HEK293 (cell line): ENCODE data around the gene C19orf53.

Source experiments
- CTCF ChIA-PET: fragments of 350-600 bp; formaldehyde crosslinking; extraction: SDS; loops from one replicate; lab custom pipeline; 2021; ENCODE audit warnings: antibody characterized with exemption; lab: Yijun Ruan, JAX
- POLR2A ChIA-PET: fragments of 300-600 bp; formaldehyde crosslinking; extraction: SDS; loops from one replicate; lab custom pipeline; 2020; ENCODE audit warnings: antibody characterized with exemption, inconsistent platforms; lab: Yijun Ruan, JAX
- H3K27ac ChIP-seq: fragments of 200-500 bp; sonication (Bioruptor generic); 2 replicates; pipeline ENCODE4 v1.5.1; 2014; ENCODE audit warnings: low read depth, low read length, control low read depth, inconsistent platforms; ENCODE audit errors: extremely low read depth
- H3K36me3 ChIP-seq, 2 experiments: fragments of 200-500 bp in 1 of 2; sonication (Bioruptor generic) in 1 of 2; 1 replicate in 1 of 2; 2 replicates in 1 of 2; pipeline ENCODE4 v1.5.1; 2014 to 2017; ENCODE audit warnings: inconsistent platforms in 2 of 2, low read length in 2 of 2; ENCODE audit not compliant: control insufficient read depth in 2 of 2, insufficient read depth in 1 of 2
- H3K4me1 ChIP-seq: fragments of 200-500 bp; sonication (Bioruptor generic); 2 replicates; pipeline ENCODE4 v1.5.1; 2014; ENCODE audit warnings: mild to moderate bottlenecking, low read length, inconsistent platforms; ENCODE audit not compliant: control insufficient read depth, insufficient read depth
- H3K4me3 ChIP-seq: 2 replicates; pipeline ENCODE4 v1.5.1; 2011; ENCODE audit warnings: low read depth, mild to moderate bottlenecking, control low read depth, low read length, moderate library complexity
- H3K9me3 ChIP-seq: fragments of 200-500 bp; sonication (Bioruptor generic); 2 replicates; pipeline ENCODE4 v1.5.1; 2014; ENCODE audit warnings: low read depth, low read length, inconsistent platforms; ENCODE audit not compliant: control insufficient read depth, insufficient read depth
- EGR2 ChIP-seq: fragments of 450-650 bp; formaldehyde crosslinking; IDR thresholded peaks from 2 replicates; pipeline ENCODE4 v1.5.1; 2016; ENCODE audit warnings: low read depth, missing biosample characterization, missing genetic modification characterization
- GFI1B ChIP-seq: fragments of 450-650 bp; formaldehyde crosslinking; IDR thresholded peaks from 2 replicates; pipeline ENCODE4 v1.5.1; 2016; ENCODE audit warnings: missing biosample characterization, missing genetic modification characterization
- KLF8 ChIP-seq: fragments of 450-650 bp; formaldehyde crosslinking; IDR thresholded peaks from 2 replicates; pipeline ENCODE4 v1.5.1; 2016; ENCODE audit warnings: missing biosample characterization, missing genetic modification characterization
- KLF9 ChIP-seq: fragments of 450-650 bp; formaldehyde crosslinking; IDR thresholded peaks from 2 replicates; pipeline ENCODE4 v1.5.1; 2016; ENCODE audit warnings: missing biosample characterization, missing genetic modification characterization, low read depth
- MEIS1 ChIP-seq: sonication (generic); formaldehyde crosslinking; IDR thresholded peaks from 2 replicates; pipeline ENCODE4 v1.8.1; 2022; ENCODE audit warnings: missing genetic modification reagents, mild to moderate bottlenecking, borderline replicate concordance
- PATZ1 ChIP-seq: fragments of 450-650 bp; formaldehyde crosslinking; IDR thresholded peaks from 2 replicates; pipeline ENCODE4 v1.5.1; 2016; ENCODE audit warnings: missing biosample characterization, missing genetic modification characterization
- SETDB1 ChIP-seq: IDR thresholded peaks from one replicate; pipeline ENCODE4 v1.6.1; 2017; ENCODE audit warnings: mild to moderate bottlenecking, low read length, moderate library complexity, mixed read lengths; ENCODE audit not compliant: insufficient read length
- TRIM28 ChIP-seq: IDR thresholded peaks from 2 replicates; pipeline ENCODE4 v1.6.1; 2011; ENCODE audit warnings: low read length, control low read depth, borderline replicate concordance
- ZFHX2 ChIP-seq: fragments of 450-650 bp; formaldehyde crosslinking; conservative IDR thresholded peaks from 2 replicates; pipeline ENCODE4 v1.5.1; 2016; ENCODE audit warnings: missing biosample characterization, missing genetic modification characterization
- ZNF223 ChIP-seq: fragments of 450-650 bp; formaldehyde crosslinking; IDR thresholded peaks from 2 replicates; pipeline ENCODE4 v1.5.1; 2016; ENCODE audit warnings: missing biosample characterization, missing genetic modification characterization
- ZNF302 ChIP-seq: fragments of 450-650 bp; formaldehyde crosslinking; IDR thresholded peaks from 2 replicates; pipeline ENCODE4 v1.5.1; 2016; ENCODE audit warnings: missing biosample characterization, missing genetic modification characterization, low read depth
- ZNF366 ChIP-seq: fragments of 450-650 bp; formaldehyde crosslinking; conservative IDR thresholded peaks from 2 replicates; pipeline ENCODE4 v1.5.1; 2016; ENCODE audit warnings: missing biosample characterization, missing genetic modification characterization
- ZNF501 ChIP-seq: fragments of 450-650 bp; formaldehyde crosslinking; IDR thresholded peaks from 2 replicates; pipeline ENCODE4 v1.5.1; 2016; ENCODE audit warnings: missing biosample characterization, missing genetic modification characterization
- ZNF529 ChIP-seq: fragments of 450-650 bp; formaldehyde crosslinking; IDR thresholded peaks from 2 replicates; pipeline ENCODE4 v1.5.1; 2017; ENCODE audit warnings: missing genetic modification characterization, missing biosample characterization; ENCODE audit not compliant: insufficient replicate concordance
- ZNF580 ChIP-seq: fragments of 450-650 bp; formaldehyde crosslinking; IDR thresholded peaks from 2 replicates; pipeline ENCODE4 v1.5.1; 2016; ENCODE audit warnings: missing biosample characterization, missing genetic modification characterization
- ZNF701 ChIP-seq: fragments of 450-650 bp; formaldehyde crosslinking; IDR thresholded peaks from 2 replicates; pipeline ENCODE4 v1.5.1; 2016; ENCODE audit warnings: missing biosample characterization, missing genetic modification characterization
- ZNF792 ChIP-seq: fragments of 450-650 bp; formaldehyde crosslinking; IDR thresholded peaks from 2 replicates; pipeline ENCODE4 v1.5.1; 2016; ENCODE audit warnings: missing biosample characterization, missing genetic modification characterization
- ZNF837 ChIP-seq: fragments of 450-650 bp; formaldehyde crosslinking; IDR thresholded peaks from 2 replicates; pipeline ENCODE4 v1.5.1; 2016; ENCODE audit warnings: missing biosample characterization, missing genetic modification characterization
- TF ChIP-seq, protein P1 (sequence below): fragments of 450-650 bp; formaldehyde crosslinking; IDR thresholded peaks from 2 replicates; pipeline ENCODE4 v1.5.1; 2016; ENCODE audit warnings: missing biosample characterization, missing genetic modification characterization
- TF ChIP-seq, protein P2 (sequence below): fragments of 450-650 bp; formaldehyde crosslinking; IDR thresholded peaks from 2 replicates; pipeline ENCODE4 v1.5.1; 2016; ENCODE audit warnings: missing biosample characterization, missing genetic modification characterization

The C19orf53 gene

GRCh38 chr19:13813147-13813546 is 38.9 kb downstream of the C19orf53 start (continued):
- TF ChIP-seq ZNF792 (tag by site-specific recombination), result no peak
- TF ChIP-seq, protein P1, sequence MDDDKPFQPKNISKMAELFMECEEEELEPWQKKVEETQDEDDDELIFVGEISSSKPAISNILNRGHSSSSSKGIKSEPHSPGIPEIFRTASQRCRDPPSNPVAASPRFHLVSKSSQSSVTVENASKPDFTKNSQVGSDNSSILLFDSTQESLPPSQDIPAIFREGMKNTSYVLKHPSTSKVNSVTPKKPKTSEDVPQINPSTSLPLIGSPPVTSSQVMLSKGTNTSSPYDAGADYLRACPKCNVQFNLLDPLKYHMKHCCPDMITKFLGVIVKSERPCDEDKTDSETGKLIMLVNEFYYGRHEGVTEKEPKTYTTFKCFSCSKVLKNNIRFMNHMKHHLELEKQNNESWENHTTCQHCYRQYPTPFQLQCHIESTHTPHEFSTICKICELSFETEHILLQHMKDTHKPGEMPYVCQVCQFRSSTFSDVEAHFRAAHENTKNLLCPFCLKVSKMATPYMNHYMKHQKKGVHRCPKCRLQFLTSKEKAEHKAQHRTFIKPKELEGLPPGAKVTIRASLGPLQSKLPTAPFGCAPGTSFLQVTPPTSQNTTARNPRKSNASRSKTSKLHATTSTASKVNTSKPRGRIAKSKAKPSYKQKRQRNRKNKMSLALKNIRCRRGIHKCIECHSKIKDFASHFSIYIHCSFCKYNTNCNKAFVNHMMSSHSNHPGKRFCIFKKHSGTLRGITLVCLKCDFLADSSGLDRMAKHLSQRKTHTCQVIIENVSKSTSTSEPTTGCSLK (tag by site-specific recombination), result no peak
- TF ChIP-seq, protein P2, sequence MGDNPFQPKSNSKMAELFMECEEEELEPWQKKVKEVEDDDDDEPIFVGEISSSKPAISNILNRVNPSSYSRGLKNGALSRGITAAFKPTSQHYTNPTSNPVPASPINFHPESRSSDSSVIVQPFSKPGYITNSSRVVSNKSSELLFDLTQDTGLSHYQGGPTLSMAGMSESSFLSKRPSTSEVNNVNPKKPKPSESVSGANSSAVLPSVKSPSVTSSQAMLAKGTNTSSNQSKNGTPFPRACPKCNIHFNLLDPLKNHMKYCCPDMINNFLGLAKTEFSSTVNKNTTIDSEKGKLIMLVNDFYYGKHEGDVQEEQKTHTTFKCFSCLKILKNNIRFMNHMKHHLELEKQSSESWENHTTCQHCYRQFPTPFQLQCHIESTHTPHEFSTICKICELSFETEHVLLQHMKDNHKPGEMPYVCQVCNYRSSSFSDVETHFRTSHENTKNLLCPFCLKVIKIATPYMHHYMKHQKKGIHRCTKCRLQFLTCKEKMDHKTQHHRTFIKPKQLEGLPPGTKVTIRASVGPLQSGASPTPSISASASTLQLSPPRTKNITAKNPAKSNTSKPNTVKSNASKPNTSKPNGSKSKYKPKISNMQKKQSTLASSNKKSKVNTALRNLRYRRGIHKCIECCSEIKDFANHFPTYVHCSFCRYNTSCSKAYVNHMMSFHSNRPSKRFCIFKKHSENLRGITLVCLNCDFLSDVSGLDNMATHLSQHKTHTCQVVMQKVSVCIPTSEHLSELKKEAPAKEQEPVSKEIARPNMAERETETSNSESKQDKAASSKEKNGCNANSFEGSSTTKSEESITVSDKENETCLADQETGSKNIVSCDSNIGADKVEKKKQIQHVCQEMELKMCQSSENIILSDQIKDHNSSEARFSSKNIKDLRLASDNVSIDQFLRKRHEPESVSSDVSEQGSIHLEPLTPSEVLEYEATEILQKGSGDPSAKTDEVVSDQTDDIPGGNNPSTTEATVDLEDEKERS (tag by site-specific recombination), result peak; percentile 87
- TF ChIP-seq ZNF366, result peak; percentile 45; the same call in 1 of the 2 replicates
- TF ChIP-seq PATZ1 (tag by site-specific recombination), result no peak
- TF ChIP-seq ZNF580 (tag by site-specific recombination), result peak; percentile 82

DNA sequence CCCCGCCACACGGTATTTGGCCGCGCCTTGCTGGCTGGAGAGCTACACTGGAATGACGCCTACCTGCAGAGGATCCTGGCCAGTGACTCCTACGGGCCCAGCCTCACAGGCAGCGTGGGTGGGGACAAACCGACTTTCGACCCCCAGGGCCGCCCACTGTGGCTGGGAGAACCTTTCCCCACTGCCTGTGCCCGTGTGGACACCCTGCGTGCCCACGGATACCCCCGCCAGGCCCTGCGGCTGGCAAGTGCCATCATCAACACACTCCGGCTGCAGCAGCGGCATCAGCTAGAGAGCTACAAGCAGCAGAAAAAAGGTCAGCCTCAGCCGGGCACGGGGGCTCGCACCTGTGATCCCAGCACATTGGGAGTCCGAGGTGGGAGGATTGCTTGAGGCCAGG is 40.3 kb downstream of the C19orf53 start:
- no peak overlapping the region for H3K4me3 ChIP-seq
- H3K4me1 ChIP-seq, result no peaks in the 10 kb centered on the region
- TF ChIP-seq ZFHX2 (tag by site-specific recombination) (peak; percentile 66), TRIM28 (no peak), EGR2 (peak; percentile 81), MEIS1 (CRISPR knock-in tag) (no peak)
- TF ChIP-seq, all 188 proteins: peak for 2
- peaks cover 2 to 31% of the 10 kb centered on the region in 2 experiments; a peak in 2 of 3 replicates for H3K36me3 ChIP-seq
- CTCF ChIA-PET, result interaction anchor here (0.7 to 1.6 kb wide), 2 partner anchors 13 to 48 kb away, joined by 4 to 5 read pairs; no protein-coding TSS in a partner anchor
- no peak overlapping the region for H3K27ac ChIP-seq
- no peaks in the 10 kb centered on the region for H3K9me3 ChIP-seq
- POLR2A ChIA-PET, result no interaction called here

DNA sequence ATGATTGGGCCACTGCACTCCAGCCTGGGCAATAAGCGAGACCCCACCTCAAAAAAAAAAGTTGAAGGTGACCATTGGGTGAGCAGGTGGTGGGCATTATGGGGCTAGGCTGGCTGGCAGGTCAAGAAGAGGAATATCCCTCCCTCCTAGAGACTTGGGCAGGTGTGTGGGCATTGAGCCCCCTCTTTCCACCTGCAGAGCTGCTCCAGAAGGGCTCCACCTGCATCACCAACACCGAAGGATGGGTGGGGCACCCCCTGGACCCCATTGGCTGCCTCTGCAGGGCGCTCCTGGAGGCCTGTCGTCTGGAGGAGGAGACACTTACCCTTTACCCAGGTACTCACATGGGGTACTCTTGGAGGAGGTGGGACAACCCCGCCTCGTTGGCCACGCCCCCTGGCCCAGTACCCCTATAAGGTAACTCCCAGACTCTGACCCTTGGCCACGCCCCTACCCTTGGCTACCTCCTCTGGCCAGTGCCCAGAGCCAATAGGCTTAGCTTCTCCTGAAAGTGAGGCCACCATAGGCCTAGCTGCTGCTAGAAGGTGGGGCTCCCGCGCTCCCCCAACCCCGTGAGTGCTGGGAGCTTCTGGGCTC is 42.9 kb downstream of the C19orf53 start:
- Histone ChIP-seq H3K4me1 (no peaks in the 10 kb centered on the region), H3K27ac (no peak overlapping the region), H3K36me3 (peaks cover 0 to 34% of the 10 kb centered on the region in 2 experiments; a peak in 2 of 3 replicates), H3K4me3 (no peak overlapping the region), H3K9me3 (no peaks in the 10 kb centered on the region)
- TF ChIP-seq SETDB1 (no peak), ZNF837 (tag by site-specific recombination) (no peak), ZNF223 (tag by site-specific recombination) (no peak), PATZ1 (tag by site-specific recombination) (no peak), KLF8 (tag by site-specific recombination) (0 out of 2 replicates have a peak, but pooled peaks have one; percentile 21), KLF9 (tag by site-specific recombination) (0 out of 2 replicates have a peak, but pooled peaks have one; percentile 22), MEIS1 (CRISPR knock-in tag) (no peak), ZNF302 (no peak), GFI1B (tag by site-specific recombination) (no peak), ZNF529 (no peak), ZNF701 (no peak), ZNF501 (tag by site-specific recombination) (no peak)
- CTCF ChIA-PET, result interaction anchor here (1.0 to 1.1 kb wide), 2 partner anchors 46 to 69 kb away, joined by 3 read pairs; a partner anchor contains a TSS
- POLR2A ChIA-PET, result no interaction called here
